Activated CD4-positive, alpha-beta T cell treated with anti-CD3 and anti-CD28 coated beads, Interleukin-2, Interleukin-6, amounts not matched to agents 100 ng/mL and 50 ng/mL, durations not matched to agents 16 hours and 8 hours (primary cell): Measurements from ENCODE around the gene PRR23C.
"Not testable (repeated sequence)": the region's sequence is repeated elsewhere in the genome, so short reads cannot be mapped to it uniquely, and the experiment has no call there.

Source experiments
- DNase-seq: peaks from one replicate; pipeline ENCODE4 v3.0.0-alpha.2; 2020

The PRR23C gene

DNA sequence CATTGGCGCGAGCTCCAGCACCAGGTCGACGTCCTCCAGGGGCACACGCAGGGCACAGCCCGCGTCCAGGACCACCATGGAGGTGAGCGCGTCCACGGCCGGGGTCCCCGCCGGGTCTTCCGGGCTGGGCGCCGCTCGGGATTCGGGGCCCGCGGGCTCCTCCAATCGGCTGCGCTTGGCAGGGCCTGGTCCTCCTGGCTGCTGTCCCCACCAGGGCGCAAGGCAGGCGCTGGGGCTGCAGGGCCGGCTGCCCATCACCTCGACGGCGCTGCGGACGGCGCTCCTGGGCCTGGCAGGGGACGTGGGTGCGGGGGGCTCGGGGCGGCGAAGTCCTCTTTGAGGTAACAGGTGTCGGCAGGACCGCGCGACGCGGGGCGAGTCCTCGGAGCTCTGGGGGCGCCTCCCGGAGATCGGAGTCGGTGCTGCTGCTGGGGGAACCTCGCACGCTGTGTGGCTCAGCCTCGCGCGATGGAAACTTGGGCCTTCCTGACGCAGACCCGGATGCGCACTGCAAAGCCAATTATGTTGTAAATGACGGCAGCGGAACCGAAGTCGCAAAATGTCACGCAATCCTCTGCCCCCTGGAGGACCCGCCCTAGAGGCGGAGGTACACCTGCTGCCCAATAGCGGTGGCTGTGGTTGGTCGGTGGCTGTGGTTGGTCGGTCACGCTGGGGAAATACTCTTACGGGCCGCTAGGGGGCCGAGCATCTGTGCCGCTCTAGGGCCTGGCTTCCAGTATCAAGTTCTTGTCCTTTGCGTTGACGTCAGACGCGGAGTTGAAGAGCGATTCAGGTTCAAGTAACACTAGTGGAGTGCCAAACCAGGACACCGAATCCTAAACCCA lies at the start of gene PRR23C:
PRR23C (minus strand) TSS at position 527 of the 845 bp plus-strand sequence; CDS start at position 255, 272 bp downstream.
- no peak for DNase-seq

DNA sequence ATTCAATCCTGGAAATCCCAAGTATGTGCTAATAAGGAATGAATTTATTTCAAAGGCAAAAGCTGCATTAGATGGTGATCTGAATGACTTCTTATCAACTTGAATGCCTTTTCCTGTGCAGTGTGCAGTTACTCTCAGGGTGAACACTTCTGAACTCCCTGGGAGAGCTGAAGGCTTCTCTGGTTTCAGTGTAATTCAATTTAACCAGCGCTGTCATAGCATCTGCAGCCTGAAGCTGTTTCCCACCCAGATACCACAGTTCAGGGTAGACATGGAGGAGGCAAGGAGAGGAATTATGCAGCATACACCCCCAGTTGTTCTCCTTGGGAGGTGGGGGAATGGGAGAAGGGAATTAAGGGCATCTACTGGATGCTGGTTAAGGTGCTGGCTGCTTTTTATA lies 49.1 kb upstream of the PRR23C start:
- no peak for DNase-seq

DNA sequence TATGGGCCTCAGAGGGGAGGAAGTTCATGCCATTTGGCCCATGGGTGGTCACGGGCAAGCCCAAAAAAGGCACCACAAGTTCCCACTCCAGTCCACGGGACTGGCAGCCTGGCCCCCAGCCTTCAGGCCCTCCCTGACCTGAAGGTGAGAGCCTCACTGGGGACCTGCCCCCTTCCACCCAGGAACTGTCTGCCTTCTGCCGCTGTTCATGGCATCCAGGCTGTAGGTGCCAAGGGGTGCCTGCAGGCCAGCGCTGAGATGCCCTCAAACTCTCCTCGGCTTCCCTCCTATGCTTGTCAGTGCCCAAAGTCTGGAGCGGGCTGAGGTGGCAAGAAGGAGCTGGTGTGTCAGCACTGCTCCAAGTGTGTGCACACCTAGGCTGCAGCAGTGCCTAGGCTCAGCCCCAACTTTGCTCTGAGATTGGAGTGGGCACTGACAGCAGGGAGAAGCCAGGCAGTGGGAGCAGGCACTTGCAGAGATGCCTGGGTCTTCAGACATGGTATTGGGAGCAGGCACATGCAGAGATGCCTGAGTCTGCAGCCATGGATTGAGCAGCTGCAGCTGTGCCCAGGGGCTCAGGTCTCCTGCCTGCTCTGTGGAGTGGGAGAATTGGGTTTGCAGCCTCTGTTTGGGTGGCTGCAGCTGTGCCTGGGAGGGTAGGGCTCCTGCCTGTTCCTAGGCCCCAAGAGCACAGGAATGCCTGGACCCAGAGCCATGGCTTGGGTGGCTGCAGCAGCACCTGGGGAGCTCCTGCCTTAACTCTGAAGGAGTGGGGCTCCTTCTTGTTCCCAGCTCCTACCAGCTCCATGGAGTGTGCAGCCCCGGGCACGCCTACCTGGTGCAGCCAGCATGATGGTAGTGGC lies 44.0 kb upstream of the PRR23C start:
- no peak for DNase-seq

DNA sequence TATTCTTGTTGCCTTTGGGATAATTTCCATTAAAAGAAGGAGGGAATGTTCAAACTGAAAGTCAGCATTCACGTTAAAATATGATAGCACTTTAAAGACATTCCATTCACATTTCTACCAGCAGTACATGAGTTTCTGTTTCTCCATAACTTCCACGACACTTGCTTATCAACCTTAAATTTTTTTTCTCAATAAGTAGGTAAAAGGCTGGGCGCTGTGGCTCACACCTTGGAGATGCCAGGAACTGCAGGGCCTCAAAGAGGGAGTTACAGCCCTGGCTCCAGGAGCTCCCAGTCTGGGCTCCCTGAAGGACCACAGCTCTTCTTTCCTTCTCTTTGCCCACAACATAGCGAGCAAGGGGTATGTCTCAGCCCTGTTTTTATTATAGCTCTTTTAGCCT lies 42.9 kb upstream of the PRR23C start:
- no peak for DNase-seq

DNA sequence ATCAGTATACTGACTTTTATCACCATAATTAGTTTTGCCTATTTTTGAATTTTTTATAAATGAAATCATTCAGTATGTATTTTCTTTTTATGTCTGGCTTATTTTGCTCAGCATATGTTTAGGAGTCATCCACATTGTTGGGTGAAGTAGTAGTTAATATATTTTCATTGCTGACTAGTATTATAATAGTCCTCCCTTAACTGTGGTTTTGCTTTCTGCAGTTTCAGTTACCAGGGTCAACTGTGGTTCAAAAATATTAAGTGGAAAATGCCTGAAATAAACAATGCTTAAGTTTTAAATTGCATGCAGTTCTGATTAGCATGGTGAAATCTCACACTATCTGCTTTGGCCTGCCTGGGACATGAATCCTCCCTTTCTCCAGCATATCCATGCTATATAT lies 39.5 kb upstream of the PRR23C start:
- DNase-seq, result no peak

DNA sequence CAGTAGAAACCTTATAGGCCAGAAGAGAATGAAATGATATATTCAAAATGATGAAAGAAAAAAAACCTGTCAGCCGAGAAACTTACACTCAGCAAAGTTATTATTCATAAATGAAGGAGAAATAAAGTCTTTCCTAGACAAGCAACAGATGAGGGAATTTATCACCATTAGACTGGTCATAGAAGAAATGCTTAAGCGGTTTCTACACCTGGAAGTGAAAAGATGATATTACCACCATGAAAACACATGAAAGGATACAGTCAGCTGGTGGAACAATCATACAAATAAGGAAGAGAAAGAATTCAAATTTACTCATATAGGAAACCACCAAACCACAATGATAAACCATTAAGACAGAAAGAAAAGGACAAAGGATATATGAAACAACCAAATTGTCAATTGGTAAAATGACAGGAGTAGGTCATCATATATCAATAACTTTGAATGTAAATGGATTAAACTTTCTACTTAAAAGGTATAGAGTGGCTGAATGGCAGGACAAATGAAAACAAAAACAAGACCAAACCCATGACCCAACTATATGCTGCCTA lies 29.9 kb upstream of the PRR23C start:
- DNase-seq, result peak; percentile 5

DNA sequence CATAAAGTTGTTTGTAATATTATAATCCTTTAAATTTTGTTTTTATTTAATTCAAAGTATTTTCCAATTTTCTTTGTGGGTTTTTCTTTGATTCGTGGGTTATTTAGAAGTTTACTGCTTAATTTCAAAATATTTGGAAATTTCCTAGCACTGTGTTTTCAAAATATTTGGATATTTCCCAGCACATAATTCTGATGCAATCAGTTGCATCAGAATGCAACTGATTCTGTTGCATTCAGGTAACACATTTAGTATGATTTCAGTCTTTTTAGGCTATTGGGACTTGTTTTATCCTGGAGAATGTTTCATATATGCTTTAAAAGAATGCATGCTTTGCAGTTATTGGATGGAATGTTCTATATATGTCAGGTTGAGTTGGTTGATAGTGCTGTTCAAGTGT lies 18.2 kb upstream of the PRR23C start:
- no peak for DNase-seq

DNA sequence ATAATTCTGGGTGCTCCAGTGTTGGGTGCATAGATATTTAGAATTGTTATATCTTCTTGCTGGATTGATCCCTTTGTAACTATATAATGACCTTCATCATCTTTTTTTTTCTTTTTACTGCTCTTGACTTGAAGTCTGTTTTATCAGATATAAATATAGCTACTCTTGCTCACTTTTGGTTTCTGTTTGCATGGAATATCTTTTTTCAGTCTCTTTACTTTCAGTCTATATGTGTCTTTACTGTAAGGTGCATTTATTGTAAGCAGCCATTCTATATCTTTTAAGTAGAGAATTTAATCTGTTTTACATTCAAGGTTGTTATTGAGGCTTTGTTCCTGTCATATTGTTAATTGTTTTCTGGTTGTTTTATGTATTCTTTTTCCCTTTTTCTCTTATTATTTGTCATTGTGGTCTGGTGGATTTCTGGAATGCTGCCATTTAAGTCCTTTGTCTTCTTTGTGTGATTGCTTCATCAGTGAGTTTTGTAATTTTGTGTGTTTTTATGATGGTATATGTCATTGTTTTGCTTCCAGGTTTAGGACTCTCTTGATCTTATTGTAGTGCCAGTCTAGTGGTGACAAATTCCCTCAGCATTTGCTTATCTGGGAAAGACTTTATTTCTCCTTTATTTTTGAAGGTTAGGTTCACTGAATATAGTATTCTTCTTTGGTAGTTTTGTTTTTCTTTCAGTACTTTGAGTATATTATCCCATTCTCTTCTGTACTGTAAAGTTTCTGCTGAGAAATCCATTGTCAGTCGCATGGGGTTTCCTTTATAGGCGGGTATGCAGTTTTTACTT lies 8.3 kb upstream of the PRR23C start:
- no peak for DNase-seq

DNA sequence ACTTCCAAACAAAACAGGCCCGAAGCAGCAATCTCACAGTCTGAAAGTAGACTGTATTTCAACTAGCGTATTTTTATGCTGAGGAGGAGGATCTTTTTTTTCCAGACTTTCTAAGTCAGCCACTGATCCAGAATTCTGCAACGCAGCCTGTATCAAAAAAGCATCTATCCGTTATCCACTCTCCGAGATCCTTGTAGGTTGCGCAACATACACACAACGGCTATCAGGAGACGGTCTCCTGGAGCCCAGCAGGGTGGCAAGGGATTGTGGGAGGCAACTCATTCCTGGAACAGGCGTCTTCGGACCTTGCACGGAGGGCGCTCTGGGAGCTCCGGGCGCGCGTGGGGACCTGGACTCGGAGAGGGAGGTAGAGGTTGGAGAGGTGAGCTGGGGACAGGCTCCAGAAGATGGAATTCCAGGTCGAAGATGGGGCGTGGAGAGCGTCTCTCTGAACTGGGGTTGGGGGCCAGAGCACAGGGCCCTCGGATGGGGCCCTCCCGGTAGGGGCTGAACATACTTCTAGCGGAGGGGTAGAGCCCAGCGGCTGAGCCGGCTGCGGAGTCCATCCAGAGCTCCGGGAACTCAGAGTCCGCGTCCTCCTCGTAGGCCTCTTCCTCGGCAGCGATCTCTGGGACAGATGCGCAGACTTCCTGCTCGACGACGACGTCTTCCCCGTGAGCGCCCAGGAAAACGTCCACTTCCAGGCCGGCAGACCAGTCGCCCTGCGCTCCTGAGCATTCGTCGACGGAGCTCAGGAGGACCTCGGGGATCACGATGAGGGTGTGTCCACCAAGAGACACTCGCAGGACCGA lies 932 bp downstream of the PRR23C start:
- no peak for DNase-seq

DNA sequence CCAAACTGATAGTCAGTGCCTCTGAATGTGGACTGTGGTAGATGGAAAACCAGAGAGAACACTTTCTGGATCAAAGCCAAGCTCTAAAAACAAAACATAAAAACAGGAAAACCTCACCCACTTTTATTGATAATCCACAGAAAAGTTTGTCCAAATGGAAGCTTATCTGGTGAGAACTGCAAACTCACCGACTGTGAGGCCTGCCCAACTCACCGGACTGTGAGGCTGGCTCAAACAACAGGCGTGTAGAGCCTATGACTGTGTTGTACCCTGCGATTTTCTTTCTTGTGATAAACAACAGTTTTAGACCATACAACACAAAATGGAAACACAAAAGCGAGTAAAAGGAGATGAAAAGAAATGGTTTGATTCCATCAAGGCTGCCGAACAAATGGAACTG lies 7.2 kb downstream of the PRR23C start:
- DNase-seq, result no peak

DNA sequence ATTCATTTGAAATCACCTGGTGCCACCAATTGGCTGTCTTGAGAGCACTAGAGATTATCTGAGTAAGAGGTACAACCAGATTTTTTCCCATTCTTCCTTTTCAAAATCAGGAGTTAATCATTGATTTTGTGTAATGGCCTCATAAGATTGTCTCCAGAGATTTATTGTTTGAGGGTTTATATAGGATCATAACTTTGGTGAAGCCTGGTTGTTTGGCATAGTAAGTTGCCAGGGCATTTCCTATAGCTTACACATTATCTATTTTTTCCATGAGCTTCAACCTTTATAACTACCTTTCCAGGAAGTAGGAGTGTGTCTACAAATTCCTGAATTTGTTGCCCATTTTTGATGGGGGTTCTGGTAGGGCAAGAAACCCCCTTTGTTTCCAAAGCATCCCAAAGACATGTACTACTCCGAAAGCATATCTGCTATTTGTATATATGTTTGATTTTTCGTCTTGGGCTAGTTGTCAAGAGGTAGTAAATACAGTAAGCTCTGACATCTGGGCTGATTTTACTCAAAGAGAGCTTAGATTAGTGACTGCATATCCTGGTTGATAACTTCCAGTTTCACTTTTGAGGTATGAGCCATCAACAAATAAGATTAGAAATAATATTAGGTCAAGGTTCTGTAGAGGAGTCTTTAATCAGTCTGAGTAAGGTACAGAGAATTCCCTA lies 12.2 kb downstream of the PRR23C start:
- DNase-seq, result no peak

DNA sequence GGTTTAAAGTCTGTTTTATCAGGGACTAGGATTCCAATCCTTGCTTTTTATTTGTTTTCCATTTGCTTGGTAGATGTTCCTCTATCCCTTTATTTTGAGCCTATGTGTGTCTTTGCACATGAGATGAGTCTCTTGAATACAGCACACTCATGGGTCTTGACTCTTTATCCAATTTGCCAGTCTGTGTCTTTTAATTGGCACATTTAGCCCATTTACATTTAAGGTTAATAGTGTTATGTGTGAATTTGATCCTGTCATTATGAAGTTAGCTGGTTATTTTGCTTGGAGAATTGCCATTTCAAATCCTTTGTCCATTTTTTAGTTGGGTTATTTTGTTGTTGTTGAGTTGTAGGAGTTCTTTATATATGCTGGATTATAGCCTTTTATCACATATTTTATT lies 14.1 kb downstream of the PRR23C start:
- DNase-seq, result not testable (repeated sequence)

DNA sequence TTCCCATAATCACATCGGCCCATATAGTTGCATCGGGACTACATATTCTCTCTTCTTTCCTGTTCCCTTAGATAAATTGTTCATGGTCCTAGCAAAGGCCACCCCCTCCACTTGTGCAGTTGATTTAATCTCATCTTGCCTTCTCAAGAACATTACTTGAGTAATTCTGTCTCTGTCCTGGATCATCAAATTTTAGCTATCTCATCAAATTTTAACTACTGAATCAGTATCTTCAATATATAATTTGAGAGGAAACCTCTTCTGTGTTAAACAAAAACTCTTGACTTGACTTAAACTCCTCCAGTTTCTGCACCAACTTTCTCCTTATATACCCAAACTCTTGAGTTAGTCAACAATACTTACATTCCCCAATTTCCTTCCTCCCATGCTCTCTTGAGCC lies 19.7 kb downstream of the PRR23C start:
- DNase-seq, result no peak

DNA sequence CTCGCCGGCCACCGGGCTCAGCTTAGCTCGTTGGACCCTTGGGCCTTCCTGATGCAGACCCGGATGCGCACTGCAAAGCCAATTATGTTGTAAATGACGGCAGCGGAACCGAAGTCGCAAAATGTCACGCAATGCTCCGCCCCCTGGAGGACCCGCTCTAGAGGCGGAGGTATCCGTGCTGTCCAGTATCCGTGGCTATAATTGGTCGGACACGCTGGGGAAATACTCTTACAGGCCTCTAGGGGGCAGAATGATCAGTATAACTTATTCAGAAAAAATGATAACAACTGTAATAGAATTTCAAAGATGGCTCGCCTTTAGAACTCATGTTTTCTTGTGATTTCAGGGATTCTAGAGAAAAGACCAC lies 23.8 kb downstream of the PRR23C start, which contains the start of gene PRR23B:
PRR23B (minus strand) TSS at position 59 of the 367 bp plus-strand sequence. CDS start 265 bp downstream, outside the sequence.
- DNase-seq, result no peak

DNA sequence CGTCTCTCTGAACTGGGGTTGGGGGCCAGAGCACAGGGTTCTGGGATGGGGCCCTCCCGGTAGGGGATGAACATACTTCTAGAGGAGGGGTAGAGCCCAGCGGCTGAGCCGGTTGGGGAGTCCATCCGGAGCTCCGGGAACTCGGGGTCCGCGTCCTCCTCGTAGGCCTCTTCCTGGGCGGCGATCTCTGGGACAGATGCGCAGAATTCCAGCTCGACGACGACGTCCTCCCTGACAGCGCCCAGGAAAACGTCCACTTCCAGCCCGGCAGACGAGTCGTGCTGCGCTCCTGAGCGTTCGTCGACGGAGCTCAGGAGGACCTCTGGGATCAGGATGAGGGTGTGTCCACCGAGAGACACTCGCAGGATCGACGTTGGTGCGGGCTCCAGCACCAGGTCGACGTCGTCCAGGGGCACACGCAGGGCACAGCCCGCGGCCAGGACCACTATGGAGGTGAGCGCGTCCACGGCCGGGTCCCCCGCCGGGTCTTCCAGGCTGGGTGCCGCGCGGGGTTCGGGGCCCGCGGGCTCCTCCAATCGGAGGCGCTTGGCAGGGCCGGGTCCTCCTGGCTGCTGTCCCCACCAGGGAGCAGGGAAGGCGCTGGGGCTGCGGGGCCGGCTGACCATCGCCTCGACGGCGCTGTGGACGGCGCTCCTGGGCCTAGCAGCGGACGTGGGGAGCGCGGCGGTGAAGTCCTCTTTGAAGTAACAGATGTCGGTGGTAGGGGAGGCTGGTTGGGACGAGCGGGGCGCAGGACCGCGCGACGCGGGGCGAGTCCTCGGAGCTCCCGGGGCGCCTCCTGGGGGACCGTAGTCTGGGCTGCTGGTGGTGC lies 24.4 kb downstream of the PRR23C start:
- no peak for DNase-seq

DNA sequence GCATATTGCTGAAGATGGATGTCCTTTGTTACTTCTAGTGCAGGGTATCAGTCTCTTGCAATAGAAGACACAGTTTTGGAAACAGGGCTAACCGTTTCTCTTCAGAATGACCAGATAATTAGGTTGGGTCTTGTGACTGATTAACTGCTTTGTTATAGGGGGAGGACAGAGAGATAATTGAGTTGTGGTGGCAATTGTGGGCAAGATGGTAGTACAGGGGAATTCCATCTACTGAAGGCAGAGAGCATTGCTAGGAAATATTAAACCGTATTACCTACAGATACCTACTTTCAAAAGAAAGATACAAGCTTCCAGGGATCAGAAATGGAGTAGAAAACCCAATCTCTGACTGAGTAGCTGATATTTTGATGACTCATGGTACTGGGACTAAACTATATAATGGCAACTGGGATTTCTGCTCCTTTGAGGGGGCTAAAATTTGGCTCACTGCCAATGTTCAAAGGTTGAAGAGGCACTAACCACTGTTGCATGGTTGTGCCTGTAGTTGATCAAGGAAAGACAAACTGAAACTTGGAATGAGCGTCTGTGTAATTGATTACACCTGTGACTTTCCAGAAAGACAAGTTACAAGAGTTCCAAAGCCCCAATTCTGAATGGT lies 28.2 kb downstream of the PRR23C start:
- no peak for DNase-seq

DNA sequence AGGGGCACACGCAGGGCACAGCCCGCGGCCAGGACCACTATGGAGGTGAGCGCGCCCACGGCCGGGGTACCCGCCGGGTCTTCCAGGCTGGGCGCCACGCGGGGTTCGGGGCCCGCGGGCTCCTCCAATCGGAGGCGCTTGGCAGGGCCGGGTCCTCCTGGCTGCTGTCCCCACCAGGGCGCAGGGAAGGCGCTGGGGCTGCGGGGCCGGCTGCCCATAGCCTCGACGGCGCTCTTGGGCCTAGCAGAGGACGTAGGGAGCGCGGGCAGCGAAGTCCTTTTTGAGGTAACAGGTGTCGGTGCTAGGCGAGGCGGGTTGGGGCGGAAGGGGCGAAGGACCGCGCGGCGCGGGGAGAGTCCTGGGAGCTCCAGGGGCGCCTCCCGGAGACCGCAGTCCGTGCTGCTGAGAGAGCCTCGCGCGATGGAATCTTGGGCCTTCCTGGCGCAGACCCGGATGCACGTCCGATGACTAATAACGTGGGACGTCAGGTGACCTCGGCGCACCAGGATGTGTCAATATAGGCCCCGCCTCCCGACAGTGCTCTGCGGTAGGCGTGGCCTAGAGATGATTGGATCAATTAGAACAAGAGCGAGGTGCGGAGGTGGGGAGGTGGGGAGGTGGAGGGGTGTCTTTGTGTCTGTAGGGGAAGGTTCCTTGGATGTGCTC lies 38.5 kb downstream of the PRR23C start, which contains the start of gene PRR23A:
PRR23A (minus strand) TSS at position 218 of the 666 bp plus-strand sequence; CDS start at position 218, 0 bp downstream.
- DNase-seq, result no peak

DNA sequence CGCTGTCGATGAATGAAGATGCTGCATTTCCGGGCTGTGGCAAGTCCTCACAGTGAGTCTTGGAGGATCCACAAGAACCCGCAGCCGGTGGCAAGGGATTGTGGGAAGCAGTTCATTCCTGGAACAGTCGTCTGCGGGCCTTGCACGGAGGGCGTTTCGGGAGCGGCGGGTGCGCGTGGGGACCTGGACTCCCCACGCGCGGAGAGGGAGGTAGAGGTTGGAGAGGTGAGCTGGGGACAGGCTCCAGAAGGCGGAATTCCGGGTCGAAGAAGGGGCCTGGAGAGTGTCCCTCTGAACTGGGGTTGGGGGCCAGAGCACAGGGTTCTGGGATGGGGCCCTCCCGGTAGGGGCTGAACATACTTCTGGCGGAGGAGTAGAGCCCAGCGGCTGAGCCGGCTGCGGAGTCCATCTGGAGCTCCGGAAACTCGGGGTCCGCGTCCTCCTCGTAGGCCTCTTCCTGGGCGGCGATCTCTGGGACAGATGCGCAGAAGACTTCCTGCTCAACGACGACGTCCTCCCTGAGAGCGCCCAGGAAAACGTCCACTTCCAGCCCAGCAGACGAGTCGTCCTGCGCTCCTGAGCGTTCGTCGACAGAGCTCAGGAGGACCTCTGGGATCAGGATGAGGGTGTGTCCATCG lies 39.2 kb downstream of the PRR23C start:
- DNase-seq, result no peak

DNA sequence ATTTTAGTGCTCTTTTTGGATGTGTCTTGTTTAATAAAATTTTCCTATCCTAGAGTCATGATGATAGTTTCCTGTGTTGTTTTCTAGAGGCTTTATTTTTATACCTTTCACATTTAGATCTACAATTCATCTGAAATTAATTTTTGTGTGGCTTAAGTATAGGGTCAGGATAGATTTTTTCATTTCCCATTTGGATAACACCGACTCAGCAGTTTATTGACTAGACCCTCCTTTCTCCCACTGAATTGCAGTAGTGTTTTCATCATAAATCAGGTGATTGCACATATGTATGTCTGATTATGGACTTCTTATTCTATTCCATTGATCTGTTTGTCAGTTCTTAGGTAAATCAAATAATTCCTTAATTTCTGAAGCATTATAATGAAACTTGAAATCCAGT lies 49.0 kb downstream of the PRR23C start:
- DNase-seq, result no peak
